HepG2 (cell line): ENCODE measurements around the gene MFRP. TPM values are rescaled to one million over a fixed set of nuclear protein-coding genes. Genes with fewer than 3 reads are reported as not detected.

Source experiments
- ATAC-seq: fragments of 200-7000 bp; cut with Tn5 transposase; 3 replicates; pipeline ENCODE4 v1.9.1; 2020; ENCODE audit warnings: mild to moderate bottlenecking, moderate library complexity
- BruUV-seq: library from RNA; stranded (reverse); fragments of 400-500 nt; replicated peaks from 2 replicates; lab custom pipeline; 2021; lab: Mats Ljungman, UMichigan
- CTCF ChIA-PET: fragments of 300-600 bp; formaldehyde crosslinking; extraction: SDS; loops from one replicate; lab custom pipeline; 2021; ENCODE audit warnings: low total read pairs, inconsistent platforms, low intra/inter-chr PET ratio; lab: Yijun Ruan, JAX
- POLR2A ChIA-PET: fragments of 350-600 bp; sonication (Branson Sonifier 250); formaldehyde crosslinking; loops from one replicate; lab custom pipeline; 2020; ENCODE audit warnings: antibody characterized with exemption, inconsistent platforms; lab: Yijun Ruan, JAX
- DNase-seq: peaks from one replicate; pipeline ENCODE4 v3.0.0-alpha.2; 2015; ENCODE audit warnings: low spot score
- FAIRE-seq: peaks from 3 replicates; lab custom pipeline; 2011; peaks lifted over from hg19 to GRCh38; lab: Jason Lieb, UNC
- H2AFZ ChIP-seq: one replicate; pipeline ENCODE4 v1.6.1; 2011; ENCODE audit warnings: low read length, inconsistent platforms
- H3K27ac ChIP-seq: fragments of 300-600 bp; 3 replicates; pipeline ENCODE4 v1.8.0; 2011; ENCODE audit warnings: mixed run types, mild to moderate bottlenecking, mixed read lengths, low read length, inconsistent platforms; ENCODE audit not compliant: insufficient read depth; ENCODE audit errors: extremely low read length
- H3K27me3 ChIP-seq, 2 experiments: fragments of 200-600 bp in 1 of 2; 2 replicates in 1 of 2; 3 replicates in 1 of 2; pipeline versions ENCODE4 v1.6.0 to v1.8.0; 2011; ENCODE audit warnings: low read length in 2 of 2, mild to moderate bottlenecking in 2 of 2, moderate library complexity in 2 of 2, inconsistent platforms in 1 of 2; ENCODE audit not compliant: insufficient read depth in 2 of 2, control insufficient read depth in 1 of 2
- H3K36me3 ChIP-seq, 2 experiments: fragments of 200-600 bp in 1 of 2; replicated peaks in 1 of 2; 2 replicates in 1 of 2; 3 replicates in 1 of 2; pipeline versions ENCODE4 v1.5.1 to v1.8.0; 2011; ENCODE audit warnings: low read length in 2 of 2, inconsistent platforms in 1 of 2; ENCODE audit not compliant: insufficient read depth in 2 of 2, control insufficient read depth in 1 of 2
- H3K4me1 ChIP-seq: 2 replicates; pipeline ENCODE4 v1.5.1; 2012; ENCODE audit warnings: low read length, inconsistent platforms; ENCODE audit not compliant: insufficient read depth
- H3K4me2 ChIP-seq: 2 replicates; pipeline ENCODE4 v1.6.0; 2011; ENCODE audit warnings: low read depth, low read length, inconsistent platforms
- H3K4me3 ChIP-seq, 3 experiments: fragments of 200-600 bp in 1 of 3; sonication (generic), shearing (Covaris generic) in 1 of 3; replicated peaks in 1 of 3; 2 replicates each; pipeline ENCODE4 v1.5.1; 2011 to 2016; ENCODE audit warnings: low read length in 3 of 3, inconsistent platforms in 2 of 3, low read depth in 2 of 3, mild to moderate bottlenecking in 2 of 3, control low read depth in 1 of 3, mixed read lengths in 1 of 3; ENCODE audit not compliant: insufficient read depth in 1 of 3
- H3K79me2 ChIP-seq: one replicate; pipeline ENCODE4 v1.6.1; 2011; ENCODE audit warnings: low read length, inconsistent platforms; ENCODE audit not compliant: insufficient read depth
- H3K9ac ChIP-seq: 2 replicates; pipeline ENCODE4 v1.6.0; 2011; ENCODE audit warnings: mild to moderate bottlenecking, low read depth, low read length, inconsistent platforms; ENCODE audit not compliant: insufficient read depth
- H3K9me3 ChIP-seq: 2 replicates; pipeline ENCODE4 v1.5.1; 2012; ENCODE audit warnings: mild to moderate bottlenecking, low read length
- H4K20me1 ChIP-seq: 2 replicates; pipeline ENCODE4 v1.6.0; 2011; ENCODE audit warnings: inconsistent platforms, mild to moderate bottlenecking, low read length, moderate library complexity; ENCODE audit not compliant: insufficient read depth
- BCLAF1 ChIP-seq: fragments of 450-650 bp; IDR thresholded peaks from 2 replicates; pipeline ENCODE4 v1.6.1; 2017; ENCODE audit warnings: mild to moderate bottlenecking
- CREM ChIP-seq, 2 experiments: sonication (generic) in 1 of 2; formaldehyde crosslinking in 1 of 2; IDR thresholded peaks; 2 replicates each; pipeline versions ENCODE4 v1.4.0 to v1.6.1; 2016 to 2020; ENCODE audit warnings: antibody characterized with exemption in 1 of 2, mild to moderate bottlenecking in 1 of 2, missing genetic modification reagents in 1 of 2
- FOXO1 ChIP-seq: sonication (generic); formaldehyde crosslinking; IDR thresholded peaks from 2 replicates; pipeline ENCODE4 v1.4.0; 2020; ENCODE audit warnings: missing genetic modification reagents
- KDM6A ChIP-seq: IDR thresholded peaks from 2 replicates; pipeline ENCODE4 v1.6.1; 2016; ENCODE audit warnings: low read depth
- MTA1 ChIP-seq: sonication (generic); formaldehyde crosslinking; IDR thresholded peaks from 2 replicates; pipeline ENCODE4 v1.4.0; 2020; ENCODE audit warnings: missing genetic modification reagents, mild to moderate bottlenecking, borderline replicate concordance
- PHF21A ChIP-seq: sonication (generic); formaldehyde crosslinking; IDR thresholded peaks from 2 replicates; pipeline ENCODE4 v1.5.0; 2020; ENCODE audit warnings: mild to moderate bottlenecking, missing genetic modification reagents
- SMAD3 ChIP-seq: sonication (generic); formaldehyde crosslinking; IDR thresholded peaks from 2 replicates; pipeline ENCODE4 v1.4.0; 2020; ENCODE audit warnings: missing genetic modification reagents
- SRSF1 ChIP-seq: fragments of 200-400 bp; formaldehyde crosslinking; optimal IDR thresholded peaks from 2 replicates; pipeline ENCODE3; 2017; ENCODE audit warnings: mild to moderate bottlenecking, low read depth, low read length, moderate library complexity
- TCF7L2 ChIP-seq: IDR thresholded peaks from 2 replicates; pipeline ENCODE4 v1.6.1; 2011; ENCODE audit warnings: mild to moderate bottlenecking, low read depth, low read length, moderate library complexity
- TOE1 ChIP-seq: sonication (generic); formaldehyde crosslinking; IDR thresholded peaks from 2 replicates; pipeline ENCODE4 v1.4.0; 2020; ENCODE audit warnings: mild to moderate bottlenecking, missing genetic modification reagents
- ZFP62 ChIP-seq: sonication (generic); formaldehyde crosslinking; IDR thresholded peaks from 2 replicates; pipeline ENCODE4 v1.4.0; 2020; ENCODE audit warnings: missing genetic modification reagents
- ZKSCAN8 ChIP-seq: IDR thresholded peaks from 2 replicates; pipeline ENCODE4 v1.6.1; 2016; ENCODE audit warnings: borderline replicate concordance, missing genetic modification reagents, missing compliant biosample characterization
- ZNF446 ChIP-seq: sonication (generic); formaldehyde crosslinking; IDR thresholded peaks from 2 replicates; pipeline ENCODE4 v1.5.0; 2020; ENCODE audit warnings: mild to moderate bottlenecking, missing genetic modification reagents
- ZNF546 ChIP-seq: sonication (generic); formaldehyde crosslinking; conservative IDR thresholded peaks from 2 replicates; pipeline ENCODE4 v1.8.1; 2023; ENCODE audit warnings: mild to moderate bottlenecking, missing genetic modification reagents
- WGBS: methylation state at CpG from one replicate; pipeline ENCODE4 v1.1.6; 2017; ENCODE audit warnings: low lambda C conversion rate; 5-methylcytosine and 5-hydroxymethylcytosine counted together
- in situ Hi-C: cut with HindIII; loops from 2 replicates; pipeline ENCODE4 v1.10.0; 2017; ENCODE audit warnings: low pct_unique_long_range_greater_than_20kb; ENCODE audit not compliant: extremely low pct_ligation_motif_present
- intact Hi-C: fragments of 100-400 bp; cut with micrococcal nuclease; formaldehyde crosslinking; loops from one replicate; pipeline ENCODE4 v1.10.0; 2022; ENCODE audit not compliant: unreplicated experiment
- polyA plus RNA-seq, 8 experiments: library from polyadenylated mRNA; depleted of rRNA in 3 of 8; stranded (reverse) in 7 of 8; unstranded in 1 of 8; fragments of >200 nt; fragmentation: Illumina TruSeq in 4 of 8; extraction: Trizol in 4 of 8; gene quantifications; 2 replicates each; pipeline versions ENCODE4 v1.2.1 to v1.2.3, GENCODE V29; 2011 to 2016; ENCODE audit warnings: low read depth in 4 of 8, missing spikeins in 1 of 8, mixed read lengths in 1 of 8; ENCODE audit not compliant: insufficient read depth in 1 of 8
- total RNA-seq, 5 experiments: library from RNA; depleted of rRNA; stranded (reverse); fragments of >200 nt; fragmentation: Illumina TruSeq; extraction: Trizol; gene quantifications; 2 replicates each; pipeline ENCODE4 v1.2.3, GENCODE V29; 2016; ENCODE audit warnings: low read depth in 1 of 5
- TF ChIP-seq, protein P1 (sequence below): sonication (generic); formaldehyde crosslinking; conservative IDR thresholded peaks from 2 replicates; pipeline ENCODE4 v1.4.0; 2020; ENCODE audit warnings: missing genetic modification reagents
- TF ChIP-seq, protein P2 (sequence below): sonication (generic); formaldehyde crosslinking; IDR thresholded peaks from 2 replicates; pipeline ENCODE4 v1.4.0; 2020; ENCODE audit warnings: missing genetic modification reagents, borderline replicate concordance

MFRP gene
- total and polyA plus RNA-seq, 2 of the 13 experiments (the other 11 are each of a cell fraction or from before 2014, with no cell fraction given) = not detected

- Histone ChIP-seq H3K27me3 (peaks cover 2 to 58% of the 10 kb centered on the region in 2 experiments; a peak in 4 of 5 replicates), H3K4me3 (no peak overlapping the region), H3K36me3 (no peaks in the 10 kb centered on the region), H3K9ac (no peak overlapping the region), H3K27ac (no peak overlapping the region), H3K79me2 (no peaks in the 10 kb centered on the region), H4K20me1 (no peaks in the 10 kb centered on the region), H3K9me3 (no peaks in the 10 kb centered on the region), H3K4me2 (no peak overlapping the region), H3K4me1 (peaks cover 37% of the 10 kb centered on the region), H2AFZ (no peak overlapping the region)
- no peak for DNase-seq
- ATAC-seq = no peak
- WGBS = 48% methylated on average over 4 of the region's 12 CpGs
- no peak for FAIRE-seq
- intact Hi-C loops = no loop called here
- ChIA-PET CTCF (no interaction called here), POLR2A (interaction anchor here (1.1 kb wide), 1 partner anchor 31 kb away, joined by 3 read pairs; no protein-coding TSS in a partner anchor)
- in situ Hi-C loops = no loop called here
- no TSS peak for BruUV-seq
- TF ChIP-seq TOE1 (CRISPR knock-in tag) (no peak), ZKSCAN8 (CRISPR knock-in tag) (no peak), KDM6A (CRISPR knock-in tag) (no peak), ZFP62 (CRISPR knock-in tag) (no peak), ZNF446 (CRISPR knock-in tag) (no peak), PHF21A (CRISPR knock-in tag) (no peak), SRSF1 (no peak), FOXO1 (CRISPR knock-in tag) (no peak), TCF7L2 (no peak), SMAD3 (CRISPR knock-in tag) (no peak), MTA1 (no peak), BCLAF1 (no peak), ZNF546 (CRISPR knock-in tag) (no peak), CREM (IDR thresholded peaks at IDR 0.05) (no peak), CREM (CRISPR knock-in tag; IDR thresholded peaks at IDR 0.05) (no peak)
- TF ChIP-seq, protein P1, sequence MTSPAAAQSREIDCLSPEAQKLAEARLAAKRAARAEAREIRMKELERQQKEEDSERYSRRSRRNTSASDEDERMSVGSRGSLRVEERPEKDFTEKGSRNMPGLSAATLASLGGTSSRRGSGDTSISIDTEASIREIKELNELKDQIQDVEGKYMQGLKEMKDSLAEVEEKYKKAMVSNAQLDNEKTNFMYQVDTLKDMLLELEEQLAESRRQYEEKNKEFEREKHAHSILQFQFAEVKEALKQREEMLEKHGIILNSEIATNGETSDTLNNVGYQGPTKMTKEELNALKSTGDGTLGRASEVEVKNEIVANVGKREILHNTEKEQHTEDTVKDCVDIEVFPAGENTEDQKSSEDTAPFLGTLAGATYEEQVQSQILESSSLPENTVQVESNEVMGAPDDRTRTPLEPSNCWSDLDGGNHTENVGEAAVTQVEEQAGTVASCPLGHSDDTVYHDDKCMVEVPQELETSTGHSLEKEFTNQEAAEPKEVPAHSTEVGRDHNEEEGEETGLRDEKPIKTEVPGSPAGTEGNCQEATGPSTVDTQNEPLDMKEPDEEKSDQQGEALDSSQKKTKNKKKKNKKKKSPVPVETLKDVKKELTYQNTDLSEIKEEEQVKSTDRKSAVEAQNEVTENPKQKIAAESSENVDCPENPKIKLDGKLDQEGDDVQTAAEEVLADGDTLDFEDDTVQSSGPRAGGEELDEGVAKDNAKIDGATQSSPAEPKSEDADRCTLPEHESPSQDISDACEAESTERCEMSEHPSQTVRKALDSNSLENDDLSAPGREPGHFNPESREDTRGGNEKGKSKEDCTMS (CRISPR knock-in tag) = no peak
- TF ChIP-seq, protein P2, sequence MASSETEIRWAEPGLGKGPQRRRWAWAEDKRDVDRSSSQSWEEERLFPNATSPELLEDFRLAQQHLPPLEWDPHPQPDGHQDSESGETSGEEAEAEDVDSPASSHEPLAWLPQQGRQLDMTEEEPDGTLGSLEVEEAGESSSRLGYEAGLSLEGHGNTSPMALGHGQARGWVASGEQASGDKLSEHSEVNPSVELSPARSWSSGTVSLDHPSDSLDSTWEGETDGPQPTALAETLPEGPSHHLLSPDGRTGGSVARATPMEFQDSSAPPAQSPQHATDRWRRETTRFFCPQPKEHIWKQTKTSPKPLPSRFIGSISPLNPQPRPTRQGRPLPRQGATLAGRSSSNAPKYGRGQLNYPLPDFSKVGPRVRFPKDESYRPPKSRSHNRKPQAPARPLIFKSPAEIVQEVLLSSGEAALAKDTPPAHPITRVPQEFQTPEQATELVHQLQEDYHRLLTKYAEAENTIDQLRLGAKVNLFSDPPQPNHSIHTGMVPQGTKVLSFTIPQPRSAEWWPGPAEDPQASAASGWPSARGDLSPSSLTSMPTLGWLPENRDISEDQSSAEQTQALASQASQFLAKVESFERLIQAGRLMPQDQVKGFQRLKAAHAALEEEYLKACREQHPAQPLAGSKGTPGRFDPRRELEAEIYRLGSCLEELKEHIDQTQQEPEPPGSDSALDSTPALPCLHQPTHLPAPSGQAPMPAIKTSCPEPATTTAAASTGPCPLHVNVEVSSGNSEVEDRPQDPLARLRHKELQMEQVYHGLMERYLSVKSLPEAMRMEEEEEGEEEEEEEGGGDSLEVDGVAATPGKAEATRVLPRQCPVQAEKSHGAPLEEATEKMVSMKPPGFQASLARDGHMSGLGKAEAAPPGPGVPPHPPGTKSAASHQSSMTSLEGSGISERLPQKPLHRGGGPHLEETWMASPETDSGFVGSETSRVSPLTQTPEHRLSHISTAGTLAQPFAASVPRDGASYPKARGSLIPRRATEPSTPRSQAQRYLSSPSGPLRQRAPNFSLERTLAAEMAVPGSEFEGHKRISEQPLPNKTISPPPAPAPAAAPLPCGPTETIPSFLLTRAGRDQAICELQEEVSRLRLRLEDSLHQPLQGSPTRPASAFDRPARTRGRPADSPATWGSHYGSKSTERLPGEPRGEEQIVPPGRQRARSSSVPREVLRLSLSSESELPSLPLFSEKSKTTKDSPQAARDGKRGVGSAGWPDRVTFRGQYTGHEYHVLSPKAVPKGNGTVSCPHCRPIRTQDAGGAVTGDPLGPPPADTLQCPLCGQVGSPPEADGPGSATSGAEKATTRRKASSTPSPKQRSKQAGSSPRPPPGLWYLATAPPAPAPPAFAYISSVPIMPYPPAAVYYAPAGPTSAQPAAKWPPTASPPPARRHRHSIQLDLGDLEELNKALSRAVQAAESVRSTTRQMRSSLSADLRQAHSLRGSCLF (CRISPR knock-in tag) = no peak
Measured at GRCh38 chr11:119345685-119346084, 820 bp downstream of the MFRP start.
